ENCODE results near the gene CCDC195.

Gene CCDC195

DNA sequence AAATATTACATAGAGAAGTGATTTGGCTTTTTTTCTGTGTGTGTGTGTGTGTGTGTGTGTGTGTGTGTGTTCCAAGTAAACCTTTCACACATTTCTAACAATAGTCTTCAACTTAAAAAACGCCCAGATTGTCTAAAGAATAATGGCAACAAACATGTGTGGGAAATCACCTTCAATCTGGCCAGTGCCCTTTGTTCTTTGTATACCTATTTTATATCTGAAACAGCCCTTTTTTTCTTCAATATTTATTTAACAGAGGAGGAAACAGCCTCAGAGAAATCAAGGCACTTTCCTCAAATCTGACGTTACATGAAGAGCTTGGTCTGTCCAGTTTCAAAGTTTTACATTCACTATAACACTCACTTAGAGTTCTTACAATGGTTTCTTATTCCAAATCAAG, 25.3 kb downstream of the CCDC195 start:
- TF ChIP-seq, protein P1, sequence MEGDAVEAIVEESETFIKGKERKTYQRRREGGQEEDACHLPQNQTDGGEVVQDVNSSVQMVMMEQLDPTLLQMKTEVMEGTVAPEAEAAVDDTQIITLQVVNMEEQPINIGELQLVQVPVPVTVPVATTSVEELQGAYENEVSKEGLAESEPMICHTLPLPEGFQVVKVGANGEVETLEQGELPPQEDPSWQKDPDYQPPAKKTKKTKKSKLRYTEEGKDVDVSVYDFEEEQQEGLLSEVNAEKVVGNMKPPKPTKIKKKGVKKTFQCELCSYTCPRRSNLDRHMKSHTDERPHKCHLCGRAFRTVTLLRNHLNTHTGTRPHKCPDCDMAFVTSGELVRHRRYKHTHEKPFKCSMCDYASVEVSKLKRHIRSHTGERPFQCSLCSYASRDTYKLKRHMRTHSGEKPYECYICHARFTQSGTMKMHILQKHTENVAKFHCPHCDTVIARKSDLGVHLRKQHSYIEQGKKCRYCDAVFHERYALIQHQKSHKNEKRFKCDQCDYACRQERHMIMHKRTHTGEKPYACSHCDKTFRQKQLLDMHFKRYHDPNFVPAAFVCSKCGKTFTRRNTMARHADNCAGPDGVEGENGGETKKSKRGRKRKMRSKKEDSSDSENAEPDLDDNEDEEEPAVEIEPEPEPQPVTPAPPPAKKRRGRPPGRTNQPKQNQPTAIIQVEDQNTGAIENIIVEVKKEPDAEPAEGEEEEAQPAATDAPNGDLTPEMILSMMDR (IDR thresholded peaks at IDR 0.05), result no peak
- no peaks in the 10 kb centered on the region for H3K9me3 ChIP-seq
- intact Hi-C loops (cut with DNase I; ENCODE audit: low total_unique reads), result no loop called here
- no peak overlapping the region for H3K27ac ChIP-seq
- H3K4me3 ChIP-seq, result no peak overlapping the region
- no peaks in the 10 kb centered on the region for H3K36me3 ChIP-seq
- no peak for DNase-seq
- no peaks in the 10 kb centered on the region for H3K27me3 ChIP-seq
- no peaks in the 10 kb centered on the region for H3K4me1 ChIP-seq

DNA sequence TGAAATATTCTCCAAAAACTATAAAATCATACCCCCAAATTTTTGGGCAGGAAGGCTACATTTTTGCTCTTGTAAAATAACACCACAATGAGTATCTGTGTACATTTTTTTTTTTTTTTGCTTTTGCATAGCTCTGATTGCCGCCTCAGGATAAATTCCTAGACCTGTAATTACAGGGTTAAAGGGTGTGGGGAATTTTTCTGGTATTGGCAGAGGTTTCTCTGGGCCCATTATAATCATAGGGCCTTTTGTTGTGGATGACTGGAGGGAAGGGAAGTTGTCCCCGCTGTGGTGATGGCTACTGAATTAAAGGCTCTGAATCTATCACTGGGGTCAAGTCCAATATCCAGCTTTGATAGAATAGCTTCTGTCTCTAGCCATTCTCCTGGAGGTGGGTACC, 26.6 kb downstream of the CCDC195 start:
- TF ChIP-seq, protein P1 (IDR thresholded peaks at IDR 0.05), result no peak
- intact Hi-C loops (cut with DNase I; ENCODE audit: low total_unique reads), result no loop called here

DNA sequence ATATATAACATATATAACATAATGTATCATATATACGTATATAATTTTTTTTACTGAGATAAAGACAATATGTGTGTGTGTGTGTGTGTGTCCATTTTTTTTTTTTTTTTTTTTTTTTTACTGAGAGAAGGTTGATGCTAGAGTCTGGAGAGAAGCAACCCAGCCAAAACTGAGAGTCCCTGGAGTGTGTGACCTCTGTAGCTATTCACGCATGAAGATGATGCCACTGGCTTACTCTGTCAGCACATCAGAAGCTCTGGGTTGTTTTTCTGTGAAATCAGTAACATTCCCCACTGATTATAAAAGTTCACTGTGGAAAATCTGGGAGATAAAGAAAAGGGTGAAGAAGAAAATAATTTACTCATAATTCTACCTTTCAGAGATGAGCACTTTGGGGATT, 27.2 kb downstream of the CCDC195 start:
- H3K9me3 ChIP-seq, result no peaks in the 10 kb centered on the region
- no peaks in the 10 kb centered on the region for H3K27me3 ChIP-seq
- no peaks in the 10 kb centered on the region for H3K4me1 ChIP-seq
- H3K4me3 ChIP-seq, result no peak overlapping the region
- no peak overlapping the region for H3K27ac ChIP-seq
- DNase-seq, result no peak
- TF ChIP-seq, protein P1 (IDR thresholded peaks at IDR 0.05), result no peak
- intact Hi-C loops (cut with DNase I; ENCODE audit: low total_unique reads), result no loop called here
- H3K36me3 ChIP-seq, result no peaks in the 10 kb centered on the region

More for the DNA sequence above, 26.6 kb downstream of the CCDC195 start:
- H3K9me3 ChIP-seq, result no peaks in the 10 kb centered on the region
- no peaks in the 10 kb centered on the region for H3K27me3 ChIP-seq
- H3K27ac ChIP-seq, result no peak overlapping the region
- no peak overlapping the region for H3K4me3 ChIP-seq
- DNase-seq, result no peak
- H3K4me1 ChIP-seq, result no peaks in the 10 kb centered on the region
- H3K36me3 ChIP-seq, result no peaks in the 10 kb centered on the region

DNA sequence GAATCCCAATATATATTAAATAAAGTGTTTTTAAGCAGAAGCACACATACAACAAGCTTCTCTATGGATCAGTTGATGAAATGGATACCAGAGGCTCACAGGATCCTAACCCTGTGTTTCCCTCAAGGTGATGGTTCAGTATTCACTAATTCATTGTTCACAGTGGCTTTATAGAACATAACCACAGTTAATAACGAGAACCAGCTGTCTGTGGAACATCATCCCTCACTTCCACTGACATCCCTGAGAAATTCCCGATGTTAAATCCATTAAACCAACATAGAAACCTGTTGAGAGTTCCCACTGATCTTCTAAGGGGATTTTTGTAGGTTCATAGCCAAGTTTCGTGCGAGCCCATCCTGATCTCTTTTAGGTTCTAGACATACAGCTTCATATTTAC, 29.0 kb downstream of the CCDC195 start:
- Histone ChIP-seq H3K9me3 (no peaks in the 10 kb centered on the region), H3K36me3 (no peaks in the 10 kb centered on the region), H3K27me3 (no peaks in the 10 kb centered on the region), H3K4me1 (no peaks in the 10 kb centered on the region), H3K27ac (no peak overlapping the region), H3K4me3 (no peak overlapping the region)
- TF ChIP-seq, protein P1 (IDR thresholded peaks at IDR 0.05), result no peak
- no peak for DNase-seq
- intact Hi-C loops (cut with DNase I; ENCODE audit: low total_unique reads), result no loop called here

DNA sequence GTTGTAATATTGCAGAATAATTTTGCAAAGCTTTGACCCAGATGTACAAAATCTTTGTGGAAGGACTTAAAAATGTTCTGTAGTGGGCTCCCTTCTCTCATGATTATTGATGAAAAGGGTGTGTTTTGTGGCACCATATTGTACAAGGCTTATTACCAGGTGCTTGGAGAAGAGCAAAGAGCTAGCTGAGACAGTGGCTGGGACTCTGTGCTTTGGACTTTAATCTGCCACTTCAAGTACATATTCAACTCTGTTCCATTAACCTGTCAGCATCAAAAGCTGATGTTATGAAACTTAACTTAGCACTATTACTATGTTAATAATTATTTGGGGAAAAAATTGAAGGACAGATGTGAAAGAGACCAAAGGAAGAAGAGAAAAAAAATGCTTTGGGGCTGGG, 31.0 kb downstream of the CCDC195 start:
- Histone ChIP-seq H3K36me3 (no peaks in the 10 kb centered on the region), H3K9me3 (no peaks in the 10 kb centered on the region), H3K27me3 (no peaks in the 10 kb centered on the region), H3K27ac (no peak overlapping the region), H3K4me3 (no peak overlapping the region), H3K4me1 (no peaks in the 10 kb centered on the region)
- intact Hi-C loops (cut with DNase I; ENCODE audit: low total_unique reads), result no loop called here
- TF ChIP-seq, protein P1 (IDR thresholded peaks at IDR 0.05), result no peak
- DNase-seq, result no peak

DNA sequence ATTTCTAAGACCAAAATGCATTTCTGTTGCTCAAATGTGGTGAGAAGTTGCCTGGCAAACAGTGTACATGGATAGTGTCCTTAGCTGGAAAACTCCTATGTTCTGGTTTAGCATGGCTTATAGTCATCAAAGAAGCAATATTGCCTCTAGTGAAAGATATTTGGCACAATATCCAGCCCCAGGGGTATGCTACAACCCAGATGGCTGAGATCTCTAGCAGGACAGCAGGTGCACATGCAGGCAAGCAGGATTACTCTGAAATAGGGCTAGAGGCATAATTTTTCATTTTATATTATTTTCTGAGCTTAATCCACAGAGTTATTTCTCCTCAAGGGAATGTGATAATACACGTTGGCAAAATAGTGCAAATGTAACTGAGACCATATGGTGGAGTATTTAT, 34.0 kb downstream of the CCDC195 start:
- no peaks in the 10 kb centered on the region for H3K27me3 ChIP-seq
- intact Hi-C loops (cut with DNase I; ENCODE audit: low total_unique reads), result no loop called here
- no peak overlapping the region for H3K27ac ChIP-seq
- H3K4me1 ChIP-seq, result no peaks in the 10 kb centered on the region
- H3K9me3 ChIP-seq, result no peaks in the 10 kb centered on the region
- TF ChIP-seq, protein P1 (IDR thresholded peaks at IDR 0.05), result no peak
- DNase-seq, result no peak
- H3K36me3 ChIP-seq, result no peaks in the 10 kb centered on the region
- no peak overlapping the region for H3K4me3 ChIP-seq
